Activated T-cell treated with anti-CD3 and anti-CD28 coated beads, Interleukin-2, amount 50 U/mL, for 72 hours (primary cell): ENCODE measurements around the gene ZMYND10. TPM values are rescaled to one million over a fixed set of nuclear protein-coding genes. Genes with fewer than 3 reads are reported as not detected.

Source experiments
- ATAC-seq, 2 donors: fragments of 150-1000 bp; cut with Tn5 transposase; replicated peaks in 1 of 2; 2 replicates each; pipeline ENCODE4 v1.10.0; 2021; ENCODE audit warnings: moderate library complexity in 2 of 2, mild to moderate bottlenecking in 1 of 2
- DNase-seq, 2 donors: peaks; one replicate each; pipeline ENCODE4 v3.0.0; 2021 to 2022; ENCODE audit warnings: mixed read lengths in 1 of 2
- H3K27ac Mint-ChIP-seq: one replicate; pipeline ENCODE4 v1.8.0; 2022; ENCODE audit warnings: mild to moderate bottlenecking, moderate library complexity, mixed read lengths
- H3K27me3 Mint-ChIP-seq: one replicate; pipeline ENCODE4 v1.8.0; 2022; ENCODE audit warnings: low read depth, mixed read lengths
- H3K36me3 Mint-ChIP-seq, 2 donors: one replicate each; pipeline ENCODE4 v1.8.0; 2022; ENCODE audit warnings: mixed read lengths in 2 of 2, mild to moderate bottlenecking in 1 of 2; ENCODE audit not compliant: insufficient read depth in 2 of 2
- H3K4me1 Mint-ChIP-seq: one replicate; pipeline ENCODE4 v1.8.0; 2022; ENCODE audit warnings: low read depth, mixed read lengths
- H3K4me3 Mint-ChIP-seq, 2 donors: one replicate each; pipeline ENCODE4 v1.8.0; 2022; ENCODE audit warnings: mild to moderate bottlenecking in 2 of 2, mixed read lengths in 2 of 2, moderate library complexity in 2 of 2
- H3K9me3 Mint-ChIP-seq, 2 donors: one replicate each; pipeline ENCODE4 v1.8.0; 2022; ENCODE audit warnings: mixed read lengths in 2 of 2
- total RNA-seq, 2 donors: library from RNA; stranded (reverse); gene quantifications; one replicate each; pipeline ENCODE4 v1.2.3, GENCODE V29; 2022

Gene ZMYND10
- total RNA-seq, 2 donors from 2014 or later = 1.2 TPM

GRCh38 chr3:50378757-50379156 lies 33.2 kb upstream of the ZMYND10 start:
- Mint-ChIP-seq H3K9me3 (no peaks in the 10 kb centered on the region), H3K27ac (no peak overlapping the region), H3K27me3 (no peaks in the 10 kb centered on the region), H3K4me3 (no peak overlapping the region), H3K4me1 (no peaks in the 10 kb centered on the region), H3K36me3 (no peaks in the 10 kb centered on the region)
- no peak for DNase-seq
- ATAC-seq = no peak

- H3K4me1 Mint-ChIP-seq = peaks cover 1% of the 10 kb centered on the region
- ATAC-seq (no peak), DNase-seq (no peak)
- H3K27ac Mint-ChIP-seq = no peak overlapping the region
- no peaks in the 10 kb centered on the region for H3K36me3 Mint-ChIP-seq
- H3K27me3 Mint-ChIP-seq = no peaks in the 10 kb centered on the region
- H3K9me3 Mint-ChIP-seq = no peaks in the 10 kb centered on the region
- H3K4me3 Mint-ChIP-seq = no peak overlapping the region
These were observed 32.5 kb upstream of the ZMYND10 start for GRCh38 chr3:50378024-50378423.

- Mint-ChIP-seq H3K9me3 (no peaks in the 10 kb centered on the region), H3K27ac (no peak overlapping the region), H3K4me1 (peaks cover 7% of the 10 kb centered on the region), H3K36me3 (no peaks in the 10 kb centered on the region), H3K4me3 (no peak overlapping the region), H3K27me3 (no peaks in the 10 kb centered on the region)
- DNase-seq (no peak), ATAC-seq (no peak)
These were observed 29.9 kb upstream of the ZMYND10 start for GRCh38 chr3:50375258-50375931.

GRCh38 chr3:50374363-50375257 lies 29.1 kb upstream of the ZMYND10 start:
- Mint-ChIP-seq H3K4me3 (no peak overlapping the region), H3K27me3 (no peaks in the 10 kb centered on the region), H3K36me3 (no peaks in the 10 kb centered on the region), H3K27ac (no peak overlapping the region), H3K9me3 (no peaks in the 10 kb centered on the region), H3K4me1 (peaks cover 7% of the 10 kb centered on the region)
- no peak for ATAC-seq
- DNase-seq = no peak

- ATAC-seq (no peak), DNase-seq (no peak)
- Mint-ChIP-seq H3K4me3 (no peak overlapping the region), H3K4me1 (peaks cover 7% of the 10 kb centered on the region), H3K27me3 (no peaks in the 10 kb centered on the region), H3K27ac (no peak overlapping the region), H3K9me3 (no peaks in the 10 kb centered on the region), H3K36me3 (no peaks in the 10 kb centered on the region)
These were observed 27.9 kb upstream of the ZMYND10 start for GRCh38 chr3:50373146-50374051.

- Mint-ChIP-seq H3K9me3 (no peaks in the 10 kb centered on the region), H3K4me3 (no peak overlapping the region), H3K27ac (no peak overlapping the region), H3K4me1 (peaks cover 7% of the 10 kb centered on the region), H3K36me3 (no peaks in the 10 kb centered on the region), H3K27me3 (no peaks in the 10 kb centered on the region)
- ATAC-seq (no peak), DNase-seq (no peak)
These were observed 26.8 kb upstream of the ZMYND10 start for GRCh38 chr3:50372349-50372748.

GRCh38 chr3:50371133-50371685 lies 25.7 kb upstream of the ZMYND10 start:
- Mint-ChIP-seq H3K4me3 (no peak overlapping the region), H3K9me3 (no peaks in the 10 kb centered on the region), H3K27me3 (no peaks in the 10 kb centered on the region), H3K36me3 (no peaks in the 10 kb centered on the region), H3K27ac (no peak overlapping the region), H3K4me1 (peaks cover 9% of the 10 kb centered on the region)
- DNase-seq = no peak
- no peak for ATAC-seq

- Mint-ChIP-seq H3K4me3 (no peak overlapping the region), H3K27ac (no peak overlapping the region), H3K9me3 (no peaks in the 10 kb centered on the region), H3K36me3 (no peaks in the 10 kb centered on the region), H3K27me3 (no peaks in the 10 kb centered on the region), H3K4me1 (peaks cover 15% of the 10 kb centered on the region)
- DNase-seq (no peak), ATAC-seq (no peak)
These were observed 25.1 kb upstream of the ZMYND10 start for GRCh38 chr3:50370594-50370993.

- no peak for ATAC-seq
- H3K9me3 Mint-ChIP-seq = no peaks in the 10 kb centered on the region
- DNase-seq = no peak
- H3K27me3 Mint-ChIP-seq = no peaks in the 10 kb centered on the region
- no peaks in the 10 kb centered on the region for H3K36me3 Mint-ChIP-seq
- H3K4me1 Mint-ChIP-seq = peaks cover 24% of the 10 kb centered on the region
- H3K27ac Mint-ChIP-seq = no peak overlapping the region
- H3K4me3 Mint-ChIP-seq = no peak overlapping the region
These were observed 23.6 kb upstream of the ZMYND10 start for GRCh38 chr3:50369012-50369670.

- ATAC-seq (no peak), DNase-seq (no peak)
- H3K4me3 Mint-ChIP-seq = peak overlapping the region; percentile 89 to 94
- no peaks in the 10 kb centered on the region for H3K36me3 Mint-ChIP-seq
- H3K4me1 Mint-ChIP-seq = peaks cover 17% of the 10 kb centered on the region
- H3K27ac Mint-ChIP-seq = no peak overlapping the region
- H3K9me3 Mint-ChIP-seq = no peaks in the 10 kb centered on the region
- no peaks in the 10 kb centered on the region for H3K27me3 Mint-ChIP-seq
These were observed 20.3 kb upstream of the ZMYND10 start for GRCh38 chr3:50365842-50366220.

GRCh38 chr3:50365080-50365841 lies 19.7 kb upstream of the ZMYND10 start:
- Mint-ChIP-seq H3K27ac (peak overlapping the region; percentile 68), H3K27me3 (no peaks in the 10 kb centered on the region), H3K9me3 (no peaks in the 10 kb centered on the region), H3K4me3 (peak overlapping the region; percentile 89 to 94), H3K36me3 (no peaks in the 10 kb centered on the region), H3K4me1 (peaks cover 18% of the 10 kb centered on the region)
- ATAC-seq (peak; percentile 97 to 98), DNase-seq (peak; percentile 93 to 97)

- H3K4me3 Mint-ChIP-seq = peak overlapping the region; percentile 89 to 94
- H3K27ac Mint-ChIP-seq = no peak overlapping the region
- no peaks in the 10 kb centered on the region for H3K36me3 Mint-ChIP-seq
- H3K9me3 Mint-ChIP-seq = no peaks in the 10 kb centered on the region
- ATAC-seq (peak; percentile 35 to 38), DNase-seq (no peak)
- H3K4me1 Mint-ChIP-seq = peaks cover 24% of the 10 kb centered on the region
- H3K27me3 Mint-ChIP-seq = no peaks in the 10 kb centered on the region
These were observed 19.1 kb upstream of the ZMYND10 start for GRCh38 chr3:50364573-50365079.
